Mesothelial cell of epicardium (in vitro differentiated cells): ENCODE measurements around the gene CCDC195. TPM values are rescaled to one million over a fixed set of nuclear protein-coding genes. Genes with fewer than 3 reads are reported as not detected.
"Not testable (repeated sequence)": the region's sequence is repeated elsewhere in the genome, so short reads cannot be mapped to it uniquely, and the experiment has no call there.

Experiments
- DNase-seq, 2 experiments: peaks; one replicate each; pipeline ENCODE4 v3.0.0; 2021; ENCODE audit warnings: low spot score in 2 of 2; ENCODE audit not compliant: unreplicated experiment in 2 of 2
- H3K27ac Mint-ChIP-seq: 2 replicates; pipeline ENCODE4 v1.8.0; 2021; ENCODE audit warnings: mixed read lengths
- H3K27me3 Mint-ChIP-seq: 2 replicates; pipeline ENCODE4 v1.8.0; 2021; ENCODE audit warnings: low read depth, mixed read lengths
- H3K36me3 Mint-ChIP-seq: 2 replicates; pipeline ENCODE4 v1.8.0; 2021; ENCODE audit warnings: mixed read lengths
- H3K4me1 Mint-ChIP-seq: 2 replicates; pipeline ENCODE4 v1.8.0; 2021; ENCODE audit warnings: mixed read lengths
- H3K4me3 Mint-ChIP-seq: 2 replicates; pipeline ENCODE4 v1.8.0; 2021; ENCODE audit warnings: mild to moderate bottlenecking, moderate library complexity, mixed read lengths
- H3K9me3 Mint-ChIP-seq: 2 replicates; pipeline ENCODE4 v1.8.0; 2021; ENCODE audit warnings: mixed read lengths
- total RNA-seq: library from RNA; stranded (reverse); gene quantifications from 3 replicates; pipeline ENCODE4 v1.2.1, GENCODE V29; 2021
- TF ChIP-seq, protein P1 (sequence below): fragments of 200-600 bp; sonication (generic); IDR thresholded peaks from one replicate; pipeline ENCODE4 v1.5.0; 2021; ENCODE audit warnings: antibody characterized with exemption; ENCODE audit not compliant: unreplicated experiment

CCDC195 gene
- total RNA-seq, 1 donor from 2014 or later: not detected

DNA sequence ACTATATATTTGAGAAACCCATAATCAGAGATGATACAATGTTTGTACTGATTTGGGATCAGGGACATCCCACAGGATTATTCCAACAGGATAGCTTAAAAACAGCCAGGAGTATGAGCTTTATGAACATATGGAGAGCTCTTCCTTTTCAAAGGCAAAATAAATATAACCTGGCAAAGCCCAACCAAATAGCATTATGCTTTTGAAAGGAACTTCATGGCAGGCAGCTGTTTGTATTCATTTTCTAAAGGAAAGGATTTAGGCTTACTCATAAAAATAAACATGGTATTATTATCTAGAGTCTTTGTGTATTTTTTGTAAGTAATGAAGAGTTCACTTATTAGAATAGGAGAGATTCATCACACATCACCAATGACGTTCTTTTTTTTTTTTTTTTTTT is 44.4 kb downstream of the CCDC195 start:
- TF ChIP-seq, protein P1, sequence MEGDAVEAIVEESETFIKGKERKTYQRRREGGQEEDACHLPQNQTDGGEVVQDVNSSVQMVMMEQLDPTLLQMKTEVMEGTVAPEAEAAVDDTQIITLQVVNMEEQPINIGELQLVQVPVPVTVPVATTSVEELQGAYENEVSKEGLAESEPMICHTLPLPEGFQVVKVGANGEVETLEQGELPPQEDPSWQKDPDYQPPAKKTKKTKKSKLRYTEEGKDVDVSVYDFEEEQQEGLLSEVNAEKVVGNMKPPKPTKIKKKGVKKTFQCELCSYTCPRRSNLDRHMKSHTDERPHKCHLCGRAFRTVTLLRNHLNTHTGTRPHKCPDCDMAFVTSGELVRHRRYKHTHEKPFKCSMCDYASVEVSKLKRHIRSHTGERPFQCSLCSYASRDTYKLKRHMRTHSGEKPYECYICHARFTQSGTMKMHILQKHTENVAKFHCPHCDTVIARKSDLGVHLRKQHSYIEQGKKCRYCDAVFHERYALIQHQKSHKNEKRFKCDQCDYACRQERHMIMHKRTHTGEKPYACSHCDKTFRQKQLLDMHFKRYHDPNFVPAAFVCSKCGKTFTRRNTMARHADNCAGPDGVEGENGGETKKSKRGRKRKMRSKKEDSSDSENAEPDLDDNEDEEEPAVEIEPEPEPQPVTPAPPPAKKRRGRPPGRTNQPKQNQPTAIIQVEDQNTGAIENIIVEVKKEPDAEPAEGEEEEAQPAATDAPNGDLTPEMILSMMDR: no peak
- Mint-ChIP-seq H3K27me3 (peaks cover 5% of the 10 kb centered on the region), H3K9me3 (peaks cover 6% of the 10 kb centered on the region), H3K4me3 (no peak overlapping the region), H3K4me1 (peaks cover 7% of the 10 kb centered on the region), H3K36me3 (no peaks in the 10 kb centered on the region), H3K27ac (no peak overlapping the region)
- DNase-seq: no peak

DNA sequence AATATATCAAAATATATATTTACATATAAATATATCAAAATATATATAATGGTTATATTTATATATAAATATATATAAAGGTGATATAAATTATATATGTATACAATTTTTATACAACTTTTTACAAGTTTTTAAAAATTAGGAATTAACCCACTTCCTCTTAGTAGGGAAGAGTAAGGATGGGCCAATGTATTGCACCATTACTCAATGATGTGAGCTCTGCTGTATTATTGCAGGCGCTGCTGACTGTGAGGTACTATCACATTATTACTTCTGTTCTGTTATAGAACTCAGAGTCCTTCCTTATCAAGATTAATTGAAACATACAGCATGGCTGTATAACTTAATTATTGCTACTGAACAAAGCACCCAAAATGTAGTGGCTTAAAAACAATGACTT is 46.0 kb downstream of the CCDC195 start:
- H3K4me3 Mint-ChIP-seq: no peak overlapping the region
- no peaks in the 10 kb centered on the region for H3K36me3 Mint-ChIP-seq
- H3K27me3 Mint-ChIP-seq: peaks cover 2% of the 10 kb centered on the region
- peaks cover 6% of the 10 kb centered on the region for H3K9me3 Mint-ChIP-seq
- H3K27ac Mint-ChIP-seq: no peak overlapping the region
- peaks cover 7% of the 10 kb centered on the region for H3K4me1 Mint-ChIP-seq
- TF ChIP-seq, protein P1: no peak
- no peak for DNase-seq

DNA sequence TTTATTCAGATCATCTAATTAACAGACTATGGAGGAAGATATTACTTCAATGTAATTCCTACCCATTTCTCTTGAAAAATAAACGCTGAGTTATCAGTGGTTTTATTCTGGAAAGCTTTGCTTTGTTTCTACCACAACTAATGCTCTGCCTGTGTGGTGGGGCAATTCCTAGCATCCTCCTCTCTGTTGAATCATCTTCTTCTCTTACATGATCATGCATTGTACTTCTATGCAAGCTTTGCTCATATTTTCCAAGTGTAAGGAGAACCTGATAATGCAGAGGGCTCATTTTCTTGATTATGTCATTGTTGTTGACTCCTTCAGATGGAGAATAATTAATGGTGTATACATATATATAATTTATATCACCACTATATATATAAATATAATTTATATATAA is 46.7 kb downstream of the CCDC195 start:
- Mint-ChIP-seq H3K4me1 (peaks cover 7% of the 10 kb centered on the region), H3K4me3 (no peak overlapping the region), H3K27me3 (no peaks in the 10 kb centered on the region), H3K27ac (no peak overlapping the region), H3K36me3 (no peaks in the 10 kb centered on the region), H3K9me3 (peaks cover 8% of the 10 kb centered on the region)
- DNase-seq: no peak
- TF ChIP-seq, protein P1: no peak

DNA sequence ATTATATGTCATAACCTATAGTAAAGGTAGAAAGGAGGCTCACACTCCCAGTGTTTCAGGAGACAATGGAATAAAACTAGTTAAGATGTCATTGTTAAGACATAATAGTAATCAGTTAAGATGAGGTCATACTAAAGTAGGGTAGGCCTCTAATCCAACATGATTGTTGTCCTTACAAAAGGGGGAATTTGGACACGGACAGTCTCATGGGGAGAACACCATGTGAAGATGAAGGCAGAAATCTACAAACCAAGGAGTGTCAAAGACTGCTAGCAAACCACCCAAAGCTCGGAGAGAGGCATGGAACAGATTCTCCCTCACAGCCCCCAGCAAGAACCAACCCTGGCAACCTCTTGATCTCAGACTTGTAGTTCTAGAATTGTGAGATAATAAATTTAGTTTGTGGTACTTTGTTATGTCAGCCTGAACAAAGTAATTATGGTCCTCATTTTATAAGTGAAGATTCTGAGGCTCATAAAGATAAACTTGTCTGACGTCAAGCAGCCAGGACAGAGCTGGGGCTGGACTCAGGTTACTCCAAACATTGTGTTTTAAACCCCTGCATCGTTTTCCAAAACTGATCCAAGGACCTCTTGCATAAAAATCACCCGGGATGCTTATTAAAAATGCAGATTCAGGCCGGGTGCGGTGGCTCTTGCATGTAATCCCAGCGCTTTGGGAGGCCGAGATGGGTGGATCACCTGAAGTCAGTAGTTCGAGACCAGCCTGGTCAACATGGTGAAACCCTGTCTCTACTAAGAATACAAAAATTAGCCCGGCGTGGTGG is 47.8 kb downstream of the CCDC195 start:
- no peak for DNase-seq
- TF ChIP-seq, protein P1: no peak
- H3K4me1 Mint-ChIP-seq: peaks cover 7% of the 10 kb centered on the region
- peaks cover 6% of the 10 kb centered on the region for H3K9me3 Mint-ChIP-seq
- H3K27me3 Mint-ChIP-seq: no peaks in the 10 kb centered on the region
- no peak overlapping the region for H3K4me3 Mint-ChIP-seq
- H3K27ac Mint-ChIP-seq: no peak overlapping the region
- no peaks in the 10 kb centered on the region for H3K36me3 Mint-ChIP-seq

DNA sequence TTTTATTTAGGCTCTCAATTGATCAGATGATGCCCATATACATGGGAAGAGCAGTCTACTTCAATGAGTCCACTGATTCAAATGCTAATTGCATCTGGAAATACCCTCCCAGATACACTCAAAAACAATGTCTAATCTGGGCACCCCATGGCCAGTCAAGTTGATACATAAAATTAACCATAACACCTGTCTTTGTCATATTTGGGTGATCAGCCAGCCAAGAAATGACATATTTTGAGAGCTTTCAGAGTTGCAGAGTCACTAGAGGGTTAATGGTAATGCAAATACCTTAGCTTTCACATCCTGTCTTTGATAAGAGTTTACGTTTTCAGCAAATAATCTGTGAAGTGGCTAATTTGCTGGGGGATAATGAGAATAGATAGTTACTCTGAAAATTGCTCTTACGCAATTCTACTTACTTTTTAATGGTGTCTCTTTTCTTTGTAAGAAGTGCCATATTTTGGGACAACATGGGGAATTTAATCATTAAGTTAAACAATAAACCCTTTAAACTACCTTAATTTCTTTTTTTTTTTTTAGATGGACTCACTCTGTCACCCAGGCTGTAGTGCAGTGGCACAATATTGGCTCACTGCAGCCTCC is 49.1 kb downstream of the CCDC195 start:
- Mint-ChIP-seq H3K27me3 (no peaks in the 10 kb centered on the region), H3K4me1 (peaks cover 7% of the 10 kb centered on the region), H3K9me3 (peaks cover 13% of the 10 kb centered on the region), H3K36me3 (no peaks in the 10 kb centered on the region), H3K27ac (no peak overlapping the region), H3K4me3 (no peak overlapping the region)
- TF ChIP-seq, protein P1: no peak
- DNase-seq: no peak

DNA sequence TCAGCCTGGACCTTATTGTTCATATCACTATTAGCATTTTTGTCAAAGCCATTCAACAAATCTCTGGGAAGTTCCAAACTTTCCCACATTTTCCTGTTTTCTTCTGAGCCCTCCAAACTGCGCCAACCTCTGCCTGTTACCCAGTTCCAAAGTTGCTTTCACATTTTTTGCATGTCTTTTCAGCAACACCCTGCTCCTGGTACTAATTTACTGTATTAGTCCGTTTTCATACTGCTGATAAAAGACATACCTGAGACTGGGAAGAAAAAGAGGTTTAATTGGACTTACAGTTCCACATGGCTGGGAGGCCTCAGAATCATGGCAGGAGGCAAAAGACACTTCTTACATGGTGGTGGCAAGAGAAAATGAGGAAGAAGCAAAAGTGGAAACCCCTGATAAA is 52.8 kb downstream of the CCDC195 start:
- not testable (repeated sequence) for H3K27ac Mint-ChIP-seq, H3K4me3 Mint-ChIP-seq, H3K36me3 Mint-ChIP-seq, H3K4me1 Mint-ChIP-seq, DNase-seq, H3K27me3 Mint-ChIP-seq
- peaks cover 20% of the 10 kb centered on the region for H3K9me3 Mint-ChIP-seq

DNA sequence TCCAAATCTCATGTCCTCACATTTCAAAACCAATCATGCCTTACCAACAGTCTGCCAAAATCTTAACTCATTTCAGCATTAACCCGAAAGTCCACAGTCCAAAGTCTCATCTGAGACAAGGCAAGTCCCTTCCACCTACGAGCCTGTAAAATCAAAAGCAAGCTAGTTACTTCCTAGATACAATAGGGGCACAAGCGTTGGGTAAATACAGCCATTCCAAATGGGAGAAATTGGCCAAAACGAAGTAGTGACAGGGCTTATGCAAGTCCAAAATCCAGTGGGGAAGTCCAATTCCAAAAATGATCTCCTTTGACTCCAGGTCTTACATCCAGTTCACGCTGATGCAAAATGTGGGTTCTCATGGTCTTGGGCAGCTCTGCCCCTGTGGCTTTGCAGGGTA is 54.5 kb downstream of the CCDC195 start:
- peaks cover 20% of the 10 kb centered on the region for H3K9me3 Mint-ChIP-seq
- H3K27me3 Mint-ChIP-seq, H3K4me1 Mint-ChIP-seq, H3K27ac Mint-ChIP-seq, DNase-seq, H3K36me3 Mint-ChIP-seq, H3K4me3 Mint-ChIP-seq: not testable (repeated sequence)
